GM19099 (cell line): ENCODE data around the gene ATP8A2.

Experiments
- POLR2A ChIP-seq: IDR thresholded peaks from 3 replicates; pipeline ENCODE4 v1.6.1; 2011; ENCODE audit warnings: low read depth; ENCODE audit not compliant: insufficient read length; ENCODE audit errors: extremely low read depth

ATP8A2 gene

DNA sequence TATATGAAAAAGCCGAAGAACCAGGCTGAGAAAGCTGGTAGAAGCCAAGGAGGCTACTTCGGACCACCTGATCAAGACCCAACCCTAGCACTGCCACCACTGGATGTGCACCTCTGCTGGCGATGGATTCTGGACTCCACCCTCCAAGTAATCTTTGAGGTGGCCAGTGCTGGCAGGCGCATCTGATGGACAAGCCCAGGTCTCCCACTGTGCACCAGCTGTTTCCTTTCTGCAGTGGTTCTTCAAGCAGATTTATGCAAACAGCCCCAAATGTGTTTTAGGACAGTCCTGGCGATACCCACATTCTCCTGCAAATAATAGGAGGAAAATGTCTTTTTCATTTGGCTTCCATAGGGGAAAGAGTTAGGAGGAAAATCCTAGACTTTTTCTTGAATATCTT lies 507.7 kb downstream of the ATP8A2 start:
- no peak for TF ChIP-seq POLR2A

DNA sequence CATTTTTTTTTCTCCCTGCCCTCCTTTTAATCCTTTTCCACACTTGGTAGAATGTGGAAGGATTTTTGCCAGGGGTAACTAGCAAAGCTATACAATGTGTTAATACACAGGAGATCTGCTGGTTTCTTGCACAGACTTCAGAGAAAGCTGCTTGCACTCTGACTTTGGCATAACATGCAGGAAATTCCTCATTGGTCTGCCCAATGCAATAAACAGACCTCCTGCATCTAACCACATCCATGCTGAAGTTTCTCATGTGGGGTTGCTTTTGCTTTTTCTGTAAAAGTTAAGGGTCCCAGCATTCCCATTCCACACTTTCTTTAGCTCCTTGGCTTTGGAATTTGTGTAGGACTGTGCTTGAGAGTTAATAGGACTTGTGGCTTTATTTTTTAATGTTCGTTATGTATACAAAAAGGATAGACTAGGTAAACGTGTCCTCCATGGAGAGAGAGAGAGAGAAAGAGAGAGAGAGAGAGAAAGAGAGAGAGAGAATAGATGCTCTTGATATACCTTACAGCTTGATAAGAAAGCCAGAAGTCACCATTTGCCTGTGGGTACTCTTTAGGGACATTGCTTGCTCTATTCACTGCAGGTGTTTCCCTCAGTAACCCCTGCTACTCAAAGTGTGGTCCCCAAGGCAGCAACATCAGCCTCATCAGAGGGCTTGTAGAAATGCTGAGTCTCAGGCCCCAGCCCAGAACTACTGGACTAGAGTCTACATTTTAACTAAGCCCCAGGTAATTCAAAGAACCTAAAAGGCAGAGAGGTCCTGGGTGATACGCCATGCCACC lies 509.6 kb downstream of the ATP8A2 start:
- no peak for TF ChIP-seq POLR2A

DNA sequence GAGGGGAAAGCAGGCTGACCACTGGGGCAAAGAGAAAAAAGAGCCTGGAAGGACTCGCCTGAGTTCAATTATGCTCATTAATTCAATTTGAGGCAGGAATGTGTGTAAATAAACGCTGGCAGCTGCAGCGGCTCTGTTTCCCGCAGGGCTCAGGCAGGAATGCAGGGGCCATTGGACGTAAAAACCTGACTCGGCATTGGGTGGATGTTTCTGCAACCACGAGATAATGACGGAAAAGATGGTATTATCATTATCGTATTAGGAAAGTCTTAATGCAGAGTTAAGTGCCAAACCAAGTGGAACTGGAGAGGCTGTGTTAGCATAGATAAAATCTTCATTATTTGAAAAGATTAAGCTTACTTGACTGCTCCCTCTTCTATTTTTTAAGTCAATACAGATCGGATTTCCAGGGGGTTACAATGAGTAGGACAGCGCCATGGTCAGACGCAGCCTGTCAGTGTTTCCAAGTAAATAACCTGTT lies 510.2 kb downstream of the ATP8A2 start:
- TF ChIP-seq POLR2A, result no peak

DNA sequence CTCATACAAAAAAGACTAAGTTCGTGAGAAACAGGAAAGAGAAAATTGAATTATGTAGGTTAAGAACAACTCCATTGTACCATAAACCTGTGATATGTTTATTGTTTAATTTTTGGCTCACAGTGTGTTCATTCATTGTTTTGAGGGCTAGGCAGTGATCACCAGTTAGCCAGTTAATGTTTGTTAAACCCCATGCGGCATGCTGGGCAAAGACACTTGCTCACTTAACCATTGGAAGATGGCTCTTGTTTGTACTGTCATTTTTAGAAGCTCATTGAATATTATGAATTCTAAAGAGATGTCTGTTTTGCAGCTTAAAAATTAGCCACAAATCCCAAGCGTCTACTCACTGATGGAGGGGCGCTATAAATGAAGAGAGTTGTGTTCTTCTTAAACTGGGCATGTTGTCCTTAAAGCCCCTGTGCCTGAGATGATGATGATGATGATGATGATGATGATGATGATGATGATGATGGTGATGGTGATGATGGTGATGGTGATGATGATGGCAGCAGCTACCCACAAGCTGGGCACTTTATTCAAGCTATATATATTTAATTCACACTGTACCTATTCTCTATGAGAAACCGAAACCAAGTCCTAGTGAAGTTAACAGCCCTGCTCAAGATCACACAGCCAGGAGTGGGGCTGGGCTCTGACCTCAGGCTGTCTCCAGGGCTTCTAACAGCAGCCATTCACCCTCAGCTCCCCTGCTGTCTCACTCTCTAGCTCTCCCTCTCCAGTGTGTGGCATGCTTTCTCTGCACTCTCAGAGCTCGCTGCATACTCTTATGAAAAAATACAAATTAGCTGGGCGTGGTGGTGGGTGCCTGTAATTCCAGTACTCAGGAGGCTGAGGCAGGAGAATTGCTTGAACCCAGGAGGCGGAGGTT lies 510.9 kb downstream of the ATP8A2 start:
- TF ChIP-seq POLR2A, result no peak

DNA sequence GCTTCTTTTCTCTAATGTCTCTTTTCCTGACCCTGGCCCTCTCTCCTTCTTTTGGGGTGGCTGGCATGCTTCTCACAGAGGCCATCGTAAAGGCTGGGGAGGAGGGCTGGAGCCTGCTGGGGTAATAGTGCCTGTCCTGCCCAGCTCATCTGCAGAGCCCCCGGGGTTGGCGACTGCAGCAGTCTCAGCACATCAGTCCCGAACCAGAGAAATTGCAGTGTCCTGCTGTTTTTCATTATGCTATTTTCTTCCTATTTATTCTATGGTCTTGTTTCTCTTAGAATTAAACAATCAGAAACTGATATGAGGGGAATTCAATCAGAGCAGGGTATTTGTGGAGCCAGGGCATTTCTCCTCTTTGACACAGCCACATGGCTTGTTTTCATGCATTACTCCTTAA lies 513.6 kb downstream of the ATP8A2 start:
- TF ChIP-seq POLR2A, result no peak

DNA sequence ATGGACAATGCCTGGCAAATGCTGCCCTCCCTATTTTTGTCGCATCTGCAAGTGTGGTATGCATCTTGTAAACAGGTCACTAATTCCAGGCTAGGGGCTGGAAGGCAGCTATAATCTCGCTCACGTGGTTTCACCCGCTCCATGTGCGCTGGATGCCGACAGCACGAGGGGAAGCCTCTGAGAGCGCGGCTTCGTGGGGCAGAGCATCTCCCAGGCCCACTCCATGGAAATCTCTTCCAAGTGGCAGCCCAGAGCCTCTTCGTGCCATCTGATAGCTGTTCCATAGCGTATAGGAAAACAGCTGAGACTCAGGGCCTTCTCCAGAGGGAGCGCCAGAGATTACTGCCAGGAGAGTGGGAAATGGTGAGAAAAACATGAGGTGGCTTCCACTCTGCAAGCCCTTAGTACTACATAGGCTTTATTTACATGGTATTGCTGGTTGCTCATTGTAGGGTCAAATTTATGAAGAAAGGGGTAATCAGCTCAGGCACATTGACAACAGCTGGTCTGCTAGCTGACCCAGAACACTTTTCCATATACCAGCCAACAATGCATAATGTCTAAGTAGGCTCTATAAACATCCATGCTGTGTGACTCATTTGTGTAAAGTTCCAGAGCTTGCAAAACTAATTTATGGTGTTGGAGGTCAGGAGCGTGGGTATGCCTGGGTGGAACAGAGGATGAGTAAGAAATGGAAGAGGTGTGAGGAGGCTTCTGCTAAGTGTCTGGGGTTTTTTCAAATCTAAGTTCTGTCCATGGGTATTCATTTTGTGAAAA lies 514.9 kb downstream of the ATP8A2 start:
- no peak for TF ChIP-seq POLR2A

DNA sequence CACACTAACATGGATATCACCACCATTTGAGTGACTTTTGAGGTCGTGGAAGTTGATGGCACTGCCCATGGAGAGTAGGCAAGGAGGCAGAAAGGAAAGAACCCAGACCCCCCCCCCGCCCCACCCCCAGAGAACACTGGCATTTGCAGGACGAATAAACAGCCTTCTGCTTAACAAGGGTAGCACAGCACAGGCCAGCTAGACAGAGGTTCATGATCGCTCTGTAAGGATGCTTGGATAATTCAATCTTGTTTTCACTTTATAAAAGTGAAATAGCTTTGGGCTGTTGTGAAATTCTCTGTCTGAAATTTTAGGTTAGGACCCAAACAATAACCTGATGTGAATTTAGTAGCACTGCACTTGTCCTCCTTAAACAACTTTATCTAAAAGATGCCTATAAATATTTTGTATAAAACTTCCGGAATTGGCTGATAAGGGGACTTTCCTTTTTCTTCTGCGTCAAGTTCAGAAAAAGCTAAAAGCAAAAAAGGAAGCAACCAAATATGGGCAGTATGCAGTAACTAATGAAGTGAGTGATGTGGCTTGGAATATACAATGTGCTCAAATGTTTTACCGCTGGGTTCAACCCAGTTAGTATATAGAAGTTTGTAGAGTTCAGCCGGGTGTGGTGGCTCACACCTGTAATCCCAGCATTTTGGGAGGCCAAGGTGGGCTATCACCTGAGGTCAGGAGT lies 516.3 kb downstream of the ATP8A2 start:
- no peak for TF ChIP-seq POLR2A

DNA sequence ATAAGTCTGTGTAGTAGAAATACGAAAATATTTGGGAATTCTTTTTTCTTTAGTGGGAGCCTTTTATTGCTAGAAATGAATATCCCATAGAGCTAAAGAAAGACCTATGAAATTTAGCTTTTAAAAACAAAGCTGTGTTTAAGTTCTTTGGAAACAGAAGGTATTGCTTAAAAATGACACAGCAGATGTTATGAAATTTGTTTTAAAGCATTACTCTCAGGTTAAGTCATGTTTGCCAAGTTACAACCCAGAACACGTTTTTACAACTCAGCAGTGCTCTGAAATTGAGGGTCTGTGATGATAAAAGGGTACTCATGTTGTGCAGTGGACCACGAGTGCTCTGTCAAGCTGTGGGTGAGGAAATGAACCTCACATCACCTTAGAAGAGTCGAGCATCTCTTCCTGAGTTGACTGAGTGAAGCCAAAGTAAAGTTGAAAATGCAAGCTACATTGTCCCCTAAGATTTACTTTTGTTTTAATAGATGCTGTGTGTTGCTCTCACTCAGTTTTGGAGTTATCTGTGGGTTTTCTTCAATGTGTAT lies 519.0 kb downstream of the ATP8A2 start:
- no peak for TF ChIP-seq POLR2A

DNA sequence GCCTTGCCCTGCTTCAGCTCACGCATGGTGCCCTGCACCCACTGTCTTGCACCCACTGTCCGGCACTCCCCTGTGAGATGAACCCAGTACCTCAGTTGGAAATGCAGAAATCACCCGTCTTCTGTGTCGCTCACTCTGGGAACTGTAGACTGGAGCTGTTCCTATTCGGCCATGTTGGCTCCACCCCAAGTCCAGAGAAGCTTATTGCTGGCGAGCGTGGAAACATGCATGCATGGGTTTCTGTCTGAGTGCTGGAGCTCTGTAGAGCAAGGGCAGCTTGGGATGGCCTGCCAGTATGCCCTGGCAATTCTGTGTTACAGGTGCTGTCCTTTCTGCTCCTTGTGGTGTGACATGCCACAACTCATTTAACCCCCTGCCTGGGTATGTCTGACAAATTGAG lies 527.2 kb downstream of the ATP8A2 start:
- TF ChIP-seq POLR2A, result no peak

DNA sequence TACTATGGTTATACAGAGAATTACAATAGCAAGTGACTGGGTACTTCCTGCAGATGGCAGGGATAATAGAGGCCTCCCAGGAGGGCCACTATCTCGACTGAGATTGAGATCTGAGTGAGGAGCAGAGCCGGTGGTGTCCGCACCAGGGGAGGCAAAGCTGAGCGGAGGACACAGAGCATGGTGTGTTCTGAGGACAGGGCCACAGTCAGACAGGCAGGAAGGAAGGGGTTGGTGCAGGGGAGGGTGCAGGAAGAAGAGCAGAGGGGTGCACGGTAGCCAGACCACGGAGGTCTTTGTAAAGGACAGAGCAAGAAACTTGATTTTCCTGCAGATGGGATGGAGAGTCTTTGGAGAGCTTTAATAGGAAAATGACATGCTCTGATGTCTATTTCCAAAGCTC lies 527.7 kb downstream of the ATP8A2 start:
- no peak for TF ChIP-seq POLR2A

DNA sequence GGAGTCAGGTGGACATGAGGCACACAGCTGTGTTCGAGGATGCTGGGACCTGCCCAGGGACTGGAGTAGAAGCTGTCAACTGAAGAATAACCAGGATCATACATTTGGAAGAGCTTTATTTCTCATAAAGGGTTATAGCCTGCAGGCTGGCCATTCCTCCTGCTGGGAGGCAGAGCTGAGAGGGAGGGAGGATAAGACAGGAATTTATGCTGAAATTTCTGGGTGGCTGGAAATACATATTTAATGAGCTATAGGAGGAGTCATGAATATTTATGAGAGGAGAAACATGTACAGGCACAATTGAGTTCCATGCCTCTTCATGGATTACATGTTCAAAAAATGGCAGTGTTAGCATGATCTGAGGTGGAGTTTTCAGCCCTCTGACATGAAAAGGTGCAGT lies 528.2 kb downstream of the ATP8A2 start:
- no peak for TF ChIP-seq POLR2A

DNA sequence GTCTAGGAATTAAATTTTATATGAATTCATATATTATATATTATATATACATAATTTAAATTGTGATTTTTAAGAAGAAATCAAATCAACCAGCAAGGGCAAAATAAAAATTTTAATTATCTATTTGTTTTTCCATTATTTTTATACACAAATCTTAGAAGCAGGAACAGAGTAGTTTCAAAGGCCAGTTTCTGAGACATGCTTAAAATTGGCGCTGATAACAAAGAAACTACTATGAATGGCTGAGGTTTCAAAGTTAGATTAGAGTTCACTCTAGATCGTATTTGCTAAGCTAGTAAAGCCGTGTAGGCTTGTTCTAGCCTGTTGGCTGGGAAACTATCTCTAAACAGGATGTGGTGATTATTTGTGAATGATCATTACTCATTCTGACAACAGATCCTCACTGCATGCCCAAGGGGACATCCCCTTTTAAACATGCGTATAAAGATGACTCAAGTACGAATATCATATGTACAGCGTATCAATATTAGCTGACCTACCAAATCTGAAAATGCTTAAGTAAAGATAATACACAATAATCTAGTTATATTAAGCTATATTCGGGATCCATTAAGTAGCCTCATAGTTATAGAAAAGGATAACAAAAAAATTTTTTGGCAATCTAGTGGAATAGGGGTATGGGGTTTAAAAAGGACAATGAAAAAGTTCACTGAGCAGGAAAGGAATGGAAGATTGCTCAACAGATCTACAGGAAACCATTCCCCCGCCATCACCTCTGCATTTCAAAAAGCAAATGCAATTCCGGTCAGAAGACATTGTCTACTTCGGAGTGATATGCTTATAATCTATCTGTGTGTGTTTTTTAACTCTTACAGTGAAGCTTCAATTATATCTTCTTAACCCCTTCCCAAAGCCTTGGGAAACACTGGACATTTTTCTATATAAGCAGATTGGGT lies 529.9 kb downstream of the ATP8A2 start:
- TF ChIP-seq POLR2A, result no peak

DNA sequence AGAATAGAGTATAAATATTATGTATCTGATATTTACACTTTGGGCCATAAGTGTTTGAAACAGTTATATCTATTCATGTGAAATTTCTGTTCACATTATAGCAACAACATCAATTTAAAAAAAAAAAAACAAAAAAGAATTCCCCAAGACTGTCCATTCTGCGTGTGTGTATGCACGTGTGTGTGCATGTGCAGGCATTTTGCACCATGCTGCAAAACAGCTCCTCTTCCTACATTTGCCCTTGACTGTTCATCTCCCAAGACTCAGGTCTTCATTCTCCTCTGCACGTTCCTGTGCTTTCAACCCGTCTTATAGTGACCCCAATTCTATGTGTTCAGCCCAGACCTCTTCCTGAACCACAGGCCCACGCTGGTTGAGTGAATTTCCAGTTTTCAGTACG lies 530.7 kb downstream of the ATP8A2 start:
- no peak for TF ChIP-seq POLR2A
